Cardiac septum (tissue), 1 donor: ENCODE data around the gene CEACAM1. TPM values are rescaled to one million over a fixed set of nuclear protein-coding genes. Genes with fewer than 3 reads are reported as not detected.
A peak's percentile ranks its signal among the peaks of the same experiment; 100 is the strongest.
"Not testable (repeated sequence)": the region's sequence is repeated elsewhere in the genome, so short reads cannot be mapped to it uniquely, and the experiment has no call there.

Source experiments
- DNase-seq: peaks from one replicate; pipeline ENCODE4 v3.0.0-alpha.2; 2020; ENCODE audit warnings: low spot score
- intact Hi-C: fragments of 100-400 bp; cut with DNase I; formaldehyde crosslinking; loops from one replicate; pipeline ENCODE4 v1.14.0; 2022
- total RNA-seq: library from RNA; stranded (reverse); fragmentation: NEBNext Ultra II Directional; extraction: Animal tissue kit (Norgen Biotek cat#: 25700); gene quantifications from one replicate; pipeline ENCODE4 v1.2.1, GENCODE V29; 2021
- donor health status: DM: no; HTN: no; CAD: no.

CEACAM1 gene
- total RNA-seq, 1 donor from 2014 or later: 2.8 TPM

- intact Hi-C loops: no loop called here
- no peak for DNase-seq
Measured at GRCh38 chr19:42552086-42553065, 24.1 kb upstream of the CEACAM1 start.

- intact Hi-C loops, DNase-seq: not testable (repeated sequence)
Measured at GRCh38 chr19:42550521-42550920, 22.2 kb upstream of the CEACAM1 start.

- DNase-seq, intact Hi-C loops: not testable (repeated sequence)
Measured at GRCh38 chr19:42549067-42549466, 20.8 kb upstream of the CEACAM1 start.

- intact Hi-C loops: no loop called here
- no peak for DNase-seq
Measured at GRCh38 chr19:42548552-42548951, 20.3 kb upstream of the CEACAM1 start.

- DNase-seq: no peak
- intact Hi-C loops: no loop called here
Measured at GRCh38 chr19:42547929-42548328, 19.6 kb upstream of the CEACAM1 start.

GRCh38 chr19:42546831-42547500, 18.7 kb upstream of the CEACAM1 start:
- DNase-seq: peak; percentile 41
- intact Hi-C loops: no loop called here

GRCh38 chr19:42544146-42544545, 15.9 kb upstream of the CEACAM1 start:
- DNase-seq: no peak
- intact Hi-C loops: no loop called here

GRCh38 chr19:42542791-42543190, 14.5 kb upstream of the CEACAM1 start:
- intact Hi-C loops: no loop called here
- DNase-seq: peak; percentile 14

- intact Hi-C loops: no loop called here
- DNase-seq: peak; percentile 58
Measured at GRCh38 chr19:42540071-42540553, 11.8 kb upstream of the CEACAM1 start.

GRCh38 chr19:42538841-42539709, 10.8 kb upstream of the CEACAM1 start:
- peak; percentile 20 for DNase-seq
- intact Hi-C loops: no loop called here

GRCh38 chr19:42535276-42535675, 7.0 kb upstream of the CEACAM1 start:
- intact Hi-C loops, DNase-seq: not testable (repeated sequence)

GRCh38 chr19:42534391-42534790, 6.1 kb upstream of the CEACAM1 start:
- intact Hi-C loops: no loop called here
- DNase-seq: no peak

- no peak for DNase-seq
- intact Hi-C loops: no loop called here
Measured at GRCh38 chr19:42532891-42533290, 4.6 kb upstream of the CEACAM1 start.

GRCh38 chr19:42531313-42531712, 3.0 kb upstream of the CEACAM1 start:
- intact Hi-C loops: no loop called here
- DNase-seq: no peak

- DNase-seq: peak; percentile 82
- intact Hi-C loops: loop anchor here (2.0 kb wide), 1 partner anchor 79 kb away; no protein-coding TSS in a partner anchor
Measured at GRCh38 chr19:42529248-42529764, 1.0 kb upstream of the CEACAM1 start.

GRCh38 chr19:42524943-42525342, 3.3 kb downstream of the CEACAM1 start:
- intact Hi-C loops: no loop called here
- no peak for DNase-seq

- DNase-seq: no peak
- intact Hi-C loops: no loop called here
Measured at GRCh38 chr19:42524250-42524649, 4.0 kb downstream of the CEACAM1 start.

- DNase-seq, intact Hi-C loops: not testable (repeated sequence)
Measured at GRCh38 chr19:42522262-42522661, 6.0 kb downstream of the CEACAM1 start.

GRCh38 chr19:42521346-42522030, 6.8 kb downstream of the CEACAM1 start:
- intact Hi-C loops: no loop called here
- no peak for DNase-seq
